Natural killer cell treated with Interleukin-12 subunit alpha and Interleukin-12 subunit beta and Interleukin-15 and Interleukin-18, amount 100 ng/mL, for 72 hours (primary cell): ENCODE measurements around the gene DVL1. TPM values are rescaled to one million over a fixed set of nuclear protein-coding genes. Genes with fewer than 3 reads are reported as not detected.
"Not testable (repeated sequence)": the region's sequence is repeated elsewhere in the genome, so short reads cannot be mapped to it uniquely, and the experiment has no call there.

Experiments
- ATAC-seq, 2 donors: fragments of 150-1000 bp; cut with Tn5 transposase in 1 of 2; sonication (Bioruptor Pico), chemical (Tn5 transposase) in 1 of 2; 2 replicates each; pipeline ENCODE4 v1.10.0; 2021
- DNase-seq: peaks from one replicate; pipeline ENCODE4 v3.0.0; 2022; ENCODE audit warnings: low spot score
- H3K27ac Mint-ChIP-seq, 2 donors: 1 replicate in 1 of 2; 2 replicates in 1 of 2; pipeline ENCODE4 v1.8.0; 2022; ENCODE audit warnings: mixed read lengths in 2 of 2, mild to moderate bottlenecking in 1 of 2, moderate library complexity in 1 of 2
- H3K27me3 Mint-ChIP-seq, 2 donors: 1 replicate in 1 of 2; 2 replicates in 1 of 2; pipeline ENCODE4 v1.8.0; 2022; ENCODE audit warnings: mixed read lengths in 2 of 2
- H3K36me3 Mint-ChIP-seq: one replicate; pipeline ENCODE4 v1.8.0; 2022; ENCODE audit warnings: mixed read lengths
- H3K4me1 Mint-ChIP-seq, 2 donors: 1 replicate in 1 of 2; 2 replicates in 1 of 2; pipeline ENCODE4 v1.8.0; 2022; ENCODE audit warnings: low read depth in 2 of 2, mixed read lengths in 2 of 2, mild to moderate bottlenecking in 1 of 2
- H3K4me3 Mint-ChIP-seq: one replicate; pipeline ENCODE4 v1.8.0; 2022; ENCODE audit warnings: mixed read lengths
- H3K9me3 Mint-ChIP-seq: 2 replicates; pipeline ENCODE4 v1.8.0; 2022; ENCODE audit warnings: mixed read lengths
- total RNA-seq, 2 donors: library from RNA; stranded (reverse); gene quantifications; one replicate each; pipeline ENCODE4 v1.2.3, GENCODE V29; 2022

DVL1 gene
- 10 to 100 TPM; 29.4 to 66.5 TPM for total RNA-seq

DNA sequence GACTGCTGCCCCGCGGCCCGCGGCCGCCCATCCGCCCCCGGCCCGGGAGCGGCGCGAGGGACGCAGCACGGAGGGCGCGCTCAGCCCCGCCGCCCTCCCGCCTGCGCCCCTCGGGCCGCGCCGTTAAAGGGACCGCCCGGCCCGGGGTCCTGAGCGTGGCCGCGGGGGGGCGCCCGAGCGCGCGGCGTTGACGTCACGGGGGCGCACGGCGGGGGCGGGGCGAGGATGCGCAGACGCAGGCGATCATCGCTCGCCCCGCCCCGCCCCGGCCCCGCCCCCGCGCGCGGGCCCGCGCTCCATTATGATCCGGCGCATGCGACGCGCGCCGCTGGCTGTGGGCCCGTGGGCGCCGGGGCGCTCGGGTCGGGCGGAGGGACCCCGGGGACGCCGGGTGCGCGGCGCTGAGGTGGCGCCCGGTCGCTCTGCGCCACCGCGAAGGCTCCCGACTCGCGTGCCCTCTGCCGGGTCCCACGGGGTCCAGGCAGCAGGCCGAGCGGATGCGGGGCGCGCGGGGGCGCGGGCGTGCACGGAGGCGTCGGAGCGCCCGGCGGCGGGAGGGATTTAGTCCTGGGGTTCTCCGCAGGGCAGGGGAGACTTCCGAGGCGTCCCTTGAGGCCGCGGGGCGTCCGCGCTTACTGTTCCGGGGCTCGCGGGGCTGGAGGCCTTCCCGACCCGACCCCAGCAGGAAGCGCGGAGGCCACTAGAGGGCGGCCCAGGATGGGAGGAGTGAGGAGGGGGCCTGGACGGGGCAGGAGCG is at the start of gene DVL1:
DVL1 (minus strand) TSS at position 163 of the 757 bp plus-strand sequence. CDS start 353 bp downstream, outside the sequence.
- peaks cover 0 to 14% of the 10 kb centered on the region in 2 donors for H3K4me1 Mint-ChIP-seq
- H3K36me3 Mint-ChIP-seq = no peaks in the 10 kb centered on the region
- ATAC-seq (peak; percentile 88 to 91), DNase-seq (peak; percentile 84)
- H3K4me3 Mint-ChIP-seq = peak within 1 kb of the TSS; percentile 69
- peaks cover 0 to 6% of the 10 kb centered on the region in 2 donors for H3K27me3 Mint-ChIP-seq
- H3K27ac Mint-ChIP-seq = no peak within 1 kb of the TSS
- no peaks in the 10 kb centered on the region for H3K9me3 Mint-ChIP-seq

- no peak for DNase-seq
- ATAC-seq = peak; percentile 1
- Mint-ChIP-seq H3K9me3 (no peaks in the 10 kb centered on the region), H3K36me3 (peaks cover 20% of the 10 kb centered on the region), H3K27ac (peak overlapping the region; percentile 81 to 91), H3K4me1 (peaks cover 31 to 34% of the 10 kb centered on the region in 2 donors), H3K27me3 (no peaks in the 10 kb centered on the region), H3K4me3 (peak overlapping the region; percentile 99)
Measured at GRCh38 chr1:1398677-1399186, 49.5 kb upstream of the DVL1 start.

DNA sequence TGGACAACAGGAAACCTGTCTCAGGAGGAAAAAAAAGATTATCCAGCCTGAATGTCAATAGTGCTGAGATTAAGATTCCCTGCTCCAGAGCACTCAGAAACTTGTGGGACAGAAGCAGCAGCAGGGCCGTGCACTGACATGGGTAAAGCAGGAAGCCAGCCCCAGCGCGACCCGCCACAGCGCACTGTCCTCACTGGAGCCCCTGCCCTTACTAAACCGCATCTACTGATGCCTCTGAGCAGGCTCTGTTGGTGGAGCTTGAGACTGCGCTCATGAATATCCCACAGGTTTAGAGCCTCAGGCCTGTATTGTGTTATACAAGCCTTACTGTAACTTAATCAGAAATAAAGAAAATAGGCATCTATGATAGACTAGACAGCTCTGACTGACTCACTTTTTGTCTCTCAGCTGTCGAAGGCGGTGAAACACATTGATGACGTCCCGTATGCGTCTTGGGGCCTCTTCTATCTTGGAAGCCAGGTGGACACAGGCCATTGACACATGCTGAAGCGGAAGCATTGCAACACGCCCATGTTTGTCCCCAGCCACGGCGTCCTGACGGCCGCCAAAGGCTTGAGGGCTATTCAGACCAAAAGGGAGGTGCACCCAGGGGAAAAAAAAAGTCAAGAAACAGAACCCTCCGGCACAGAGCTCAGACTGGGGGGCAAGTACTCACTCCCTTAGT is 48.8 kb upstream of the DVL1 start:
- peak overlapping the region; percentile 99 for H3K4me3 Mint-ChIP-seq
- ATAC-seq (no peak), DNase-seq (no peak)
- peak overlapping the region; percentile 81 to 91 for H3K27ac Mint-ChIP-seq
- peaks cover 20% of the 10 kb centered on the region for H3K36me3 Mint-ChIP-seq
- H3K9me3 Mint-ChIP-seq = no peaks in the 10 kb centered on the region
- H3K4me1 Mint-ChIP-seq = peaks cover 32 to 36% of the 10 kb centered on the region in 2 donors
- no peaks in the 10 kb centered on the region for H3K27me3 Mint-ChIP-seq

- ATAC-seq (no peak), DNase-seq (no peak)
- peaks cover 42% of the 10 kb centered on the region for H3K36me3 Mint-ChIP-seq
- H3K4me1 Mint-ChIP-seq = peaks cover 28 to 29% of the 10 kb centered on the region in 2 donors
- H3K9me3 Mint-ChIP-seq = no peaks in the 10 kb centered on the region
- no peaks in the 10 kb centered on the region for H3K27me3 Mint-ChIP-seq
- peak overlapping the region; percentile 4 for H3K4me3 Mint-ChIP-seq
- no peak overlapping the region for H3K27ac Mint-ChIP-seq
Measured at GRCh38 chr1:1395166-1395565, 45.9 kb upstream of the DVL1 start.

DNA sequence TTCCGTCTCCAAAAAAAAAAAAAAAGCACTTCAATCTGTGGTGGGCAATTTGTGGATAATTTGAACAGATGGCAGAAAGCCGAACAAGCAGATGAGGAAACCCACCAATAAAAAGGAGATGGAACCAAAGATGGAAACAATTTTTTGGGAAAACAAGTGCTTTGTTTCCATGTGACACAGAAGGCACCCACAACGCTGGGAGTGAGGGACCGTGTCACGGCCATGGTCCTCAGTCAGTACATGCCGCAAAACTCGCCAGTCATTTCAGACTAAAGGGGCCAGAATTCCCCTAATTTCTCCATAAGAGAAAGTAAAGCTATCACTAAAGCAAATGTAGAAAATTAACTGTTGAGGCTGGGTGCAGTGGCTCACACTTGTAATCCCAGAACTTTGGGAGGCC is 44.9 kb upstream of the DVL1 start:
- Mint-ChIP-seq H3K27me3 (no peaks in the 10 kb centered on the region), H3K4me1 (peaks cover 23 to 25% of the 10 kb centered on the region in 2 donors), H3K27ac (no peak overlapping the region), H3K9me3 (no peaks in the 10 kb centered on the region), H3K4me3 (no peak overlapping the region), H3K36me3 (peaks cover 44% of the 10 kb centered on the region)
- ATAC-seq (no peak), DNase-seq (no peak)

DNA sequence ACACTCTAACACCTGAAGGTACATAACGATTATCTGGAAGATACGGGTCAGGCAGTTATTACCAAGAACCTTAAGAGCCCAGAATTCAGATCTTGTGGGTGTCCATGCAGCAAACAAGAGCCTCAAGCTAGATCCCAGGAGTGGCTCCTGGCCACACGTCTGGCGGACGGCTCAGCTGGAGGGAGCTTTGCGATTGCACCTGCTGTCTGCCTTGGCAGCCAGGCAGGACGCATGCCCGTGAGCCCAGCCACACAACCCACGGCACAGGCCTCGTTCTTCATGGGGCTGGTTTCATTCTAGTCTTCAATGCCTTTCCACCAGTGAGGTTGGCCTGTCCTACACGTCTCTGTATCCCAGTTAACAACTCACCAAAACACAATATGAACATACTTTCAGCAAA is 44.2 kb upstream of the DVL1 start:
- Mint-ChIP-seq H3K4me3 (no peak overlapping the region), H3K9me3 (no peaks in the 10 kb centered on the region), H3K4me1 (peaks cover 23 to 25% of the 10 kb centered on the region in 2 donors), H3K27ac (no peak overlapping the region), H3K27me3 (no peaks in the 10 kb centered on the region), H3K36me3 (peaks cover 44% of the 10 kb centered on the region)
- no peak for ATAC-seq
- no peak for DNase-seq

GRCh38 chr1:1393014-1393413 is 43.8 kb upstream of the DVL1 start:
- Mint-ChIP-seq H3K4me1 (peaks cover 20 to 22% of the 10 kb centered on the region in 2 donors), H3K27ac (no peak overlapping the region), H3K9me3 (no peaks in the 10 kb centered on the region), H3K36me3 (peaks cover 41% of the 10 kb centered on the region), H3K4me3 (no peak overlapping the region), H3K27me3 (no peaks in the 10 kb centered on the region)
- DNase-seq (no peak), ATAC-seq (no peak)

DNA sequence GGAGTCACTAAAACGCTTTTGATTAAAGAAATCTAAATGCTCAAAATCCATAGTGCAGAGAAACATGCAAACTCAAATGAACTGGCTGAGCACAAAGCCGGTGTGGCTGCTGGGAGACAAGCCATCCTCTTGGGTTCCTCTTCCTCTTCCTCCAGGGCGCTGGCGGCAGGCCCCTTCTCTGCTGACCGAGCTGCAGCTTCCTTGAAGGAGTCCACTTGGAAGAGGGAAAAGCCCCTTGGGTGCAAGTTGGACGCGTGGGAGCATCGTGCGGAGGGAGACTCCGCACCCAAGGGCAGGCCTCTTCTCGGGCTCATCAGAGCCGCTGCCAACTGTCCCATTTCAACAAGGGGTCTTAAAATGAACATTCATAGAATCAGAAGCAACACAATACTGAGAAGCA is 42.0 kb upstream of the DVL1 start:
- no peaks in the 10 kb centered on the region for H3K9me3 Mint-ChIP-seq
- peaks cover 47% of the 10 kb centered on the region for H3K36me3 Mint-ChIP-seq
- no peak for DNase-seq
- peaks cover 17 to 19% of the 10 kb centered on the region in 2 donors for H3K4me1 Mint-ChIP-seq
- H3K27ac Mint-ChIP-seq = no peak overlapping the region
- no peak overlapping the region for H3K4me3 Mint-ChIP-seq
- H3K27me3 Mint-ChIP-seq = no peaks in the 10 kb centered on the region
- no peak for ATAC-seq

DNA sequence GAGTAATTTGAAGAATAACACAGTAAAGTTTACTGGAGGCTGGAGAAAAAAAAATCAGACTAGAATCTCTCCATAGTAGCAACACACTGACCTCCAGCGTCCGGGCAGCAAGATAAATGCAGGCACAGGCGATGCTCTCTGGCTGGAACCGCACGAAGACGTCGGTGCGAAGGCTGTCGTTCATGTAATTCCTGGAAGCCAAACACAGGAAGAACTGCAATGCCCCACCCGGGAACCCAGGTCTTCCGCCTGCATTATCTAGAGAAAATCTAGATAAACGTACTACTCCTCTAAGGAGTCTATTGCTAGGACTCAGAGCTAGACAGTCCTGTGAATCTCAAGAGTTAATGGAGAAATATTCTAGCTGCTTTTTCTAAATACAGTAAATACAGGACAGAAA is 41.5 kb upstream of the DVL1 start:
- Mint-ChIP-seq H3K4me3 (no peak overlapping the region), H3K9me3 (no peaks in the 10 kb centered on the region), H3K27ac (no peak overlapping the region), H3K27me3 (no peaks in the 10 kb centered on the region), H3K36me3 (peaks cover 45% of the 10 kb centered on the region), H3K4me1 (peaks cover 15 to 18% of the 10 kb centered on the region in 2 donors)
- no peak for DNase-seq
- no peak for ATAC-seq

DNA sequence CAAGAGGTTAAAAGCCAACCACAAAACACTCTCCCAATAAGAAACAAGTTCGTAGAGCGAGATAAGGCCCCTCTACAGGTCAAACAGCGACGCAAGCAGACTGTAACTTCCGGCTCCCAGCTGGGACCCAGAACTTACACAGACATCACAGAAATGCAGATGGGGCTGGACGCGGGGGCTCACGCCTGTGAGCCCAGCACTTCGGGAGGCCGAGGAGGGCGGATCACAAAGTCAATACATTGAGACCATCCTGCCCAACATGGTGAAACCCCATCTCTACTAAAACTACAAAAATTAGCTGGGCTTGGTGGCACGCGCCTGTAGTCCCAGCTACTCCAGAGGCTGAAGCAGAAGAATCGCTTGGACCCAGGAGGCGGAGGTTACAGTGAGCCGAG is 38.9 kb upstream of the DVL1 start:
- Mint-ChIP-seq H3K4me1 (peaks cover 3 to 7% of the 10 kb centered on the region in 2 donors), H3K27me3 (no peaks in the 10 kb centered on the region), H3K36me3 (peaks cover 31% of the 10 kb centered on the region), H3K9me3 (no peaks in the 10 kb centered on the region), H3K27ac (no peak overlapping the region), H3K4me3 (no peak overlapping the region)
- ATAC-seq (no peak), DNase-seq (no peak)

DNA sequence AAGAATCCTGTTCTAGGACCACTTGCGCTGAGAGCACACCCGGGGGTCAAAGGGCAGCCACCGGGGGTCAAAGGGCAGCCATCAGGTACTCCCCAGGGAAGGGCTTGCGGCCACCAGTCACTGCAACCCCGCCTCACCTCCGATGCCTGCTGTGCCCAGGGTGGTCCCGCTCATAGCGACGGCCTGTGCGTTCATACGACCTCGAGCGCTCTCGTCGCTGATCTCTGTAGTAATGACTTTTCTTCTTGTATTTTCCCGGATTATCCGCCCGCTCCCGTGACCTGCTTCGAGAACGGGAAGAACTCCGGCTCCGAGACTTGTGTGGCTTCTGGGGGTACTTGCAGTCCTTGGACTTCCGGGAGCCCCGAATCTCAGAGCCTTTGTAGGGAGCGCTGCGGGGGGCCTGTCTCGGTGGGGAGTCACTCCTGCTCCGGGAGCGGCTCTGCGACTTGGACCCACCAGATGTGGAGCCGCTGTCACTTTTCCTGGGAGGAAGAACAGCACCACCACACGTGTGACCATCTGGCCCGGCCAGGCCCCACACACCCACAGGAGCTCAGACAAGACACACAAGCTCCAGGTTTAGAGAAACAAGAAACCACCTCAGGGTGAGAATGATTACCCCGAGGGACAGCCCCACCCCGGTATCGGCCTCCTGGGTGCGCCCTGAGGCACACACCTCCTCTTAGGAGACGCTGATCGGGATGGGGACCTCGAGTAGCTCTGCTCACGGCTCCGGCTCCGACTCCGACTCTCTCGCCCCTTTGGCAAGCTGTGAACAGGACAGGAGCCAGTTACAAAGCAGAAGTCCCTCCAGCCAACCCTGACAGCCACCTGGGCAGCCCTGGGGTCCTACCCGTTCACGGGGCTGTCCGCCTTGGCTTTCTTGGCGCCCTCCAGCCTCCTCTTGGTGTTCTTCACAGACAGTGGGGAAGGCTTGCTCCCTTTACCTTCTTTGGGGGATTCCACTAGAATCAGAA is 38.2 kb upstream of the DVL1 start:
- ATAC-seq (no peak), DNase-seq (no peak)
- Mint-ChIP-seq H3K36me3 (peaks cover 29% of the 10 kb centered on the region), H3K4me1 (peaks cover 3 to 10% of the 10 kb centered on the region in 2 donors), H3K9me3 (no peaks in the 10 kb centered on the region), H3K4me3 (no peak overlapping the region), H3K27me3 (no peaks in the 10 kb centered on the region), H3K27ac (no peak overlapping the region)

- no peaks in the 10 kb centered on the region for H3K27me3 Mint-ChIP-seq
- H3K9me3 Mint-ChIP-seq = no peaks in the 10 kb centered on the region
- peaks cover 0 to 6% of the 10 kb centered on the region in 2 donors for H3K4me1 Mint-ChIP-seq
- no peak overlapping the region for H3K4me3 Mint-ChIP-seq
- DNase-seq (no peak), ATAC-seq (no peak)
- peaks cover 17% of the 10 kb centered on the region for H3K36me3 Mint-ChIP-seq
- H3K27ac Mint-ChIP-seq = no peak overlapping the region
Measured at GRCh38 chr1:1385931-1386330, 36.7 kb upstream of the DVL1 start.

- DNase-seq, H3K4me3 Mint-ChIP-seq, H3K27ac Mint-ChIP-seq, H3K4me1 Mint-ChIP-seq, ATAC-seq, H3K9me3 Mint-ChIP-seq, H3K27me3 Mint-ChIP-seq: not testable (repeated sequence)
- peaks cover 11% of the 10 kb centered on the region for H3K36me3 Mint-ChIP-seq
Measured at GRCh38 chr1:1385339-1385738, 36.1 kb upstream of the DVL1 start.
